T follicular helper cell (primary cell): ENCODE data around the gene NUP50.
A peak's percentile ranks its signal among the peaks of the same experiment; 100 is the strongest.

Experiments
- DNase-seq: peaks from one replicate; pipeline ENCODE4 v3.0.0-alpha.2; 2020; ENCODE audit warnings: low read depth

The NUP50 gene

DNA sequence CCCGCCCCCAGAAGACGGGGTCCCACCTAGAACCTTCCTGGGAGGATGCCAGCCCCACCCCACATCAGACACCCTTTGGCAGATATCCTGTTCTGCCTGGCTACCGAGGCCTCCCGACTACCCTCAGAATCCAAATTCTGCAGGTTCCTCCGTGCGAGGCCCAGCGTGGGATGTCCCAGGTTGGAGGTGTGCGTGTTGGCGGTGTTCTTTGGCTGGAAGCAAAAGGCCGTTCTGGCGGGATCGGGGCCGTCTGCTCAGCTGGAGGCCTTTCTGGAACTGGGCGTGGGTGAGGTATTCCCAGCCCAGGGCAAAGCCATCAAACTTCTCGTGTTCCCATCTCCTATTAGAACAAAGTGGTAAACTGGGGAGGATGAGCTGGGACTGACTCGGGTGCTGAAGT is 32.6 kb downstream of the NUP50 start:
- no peak for DNase-seq

DNA sequence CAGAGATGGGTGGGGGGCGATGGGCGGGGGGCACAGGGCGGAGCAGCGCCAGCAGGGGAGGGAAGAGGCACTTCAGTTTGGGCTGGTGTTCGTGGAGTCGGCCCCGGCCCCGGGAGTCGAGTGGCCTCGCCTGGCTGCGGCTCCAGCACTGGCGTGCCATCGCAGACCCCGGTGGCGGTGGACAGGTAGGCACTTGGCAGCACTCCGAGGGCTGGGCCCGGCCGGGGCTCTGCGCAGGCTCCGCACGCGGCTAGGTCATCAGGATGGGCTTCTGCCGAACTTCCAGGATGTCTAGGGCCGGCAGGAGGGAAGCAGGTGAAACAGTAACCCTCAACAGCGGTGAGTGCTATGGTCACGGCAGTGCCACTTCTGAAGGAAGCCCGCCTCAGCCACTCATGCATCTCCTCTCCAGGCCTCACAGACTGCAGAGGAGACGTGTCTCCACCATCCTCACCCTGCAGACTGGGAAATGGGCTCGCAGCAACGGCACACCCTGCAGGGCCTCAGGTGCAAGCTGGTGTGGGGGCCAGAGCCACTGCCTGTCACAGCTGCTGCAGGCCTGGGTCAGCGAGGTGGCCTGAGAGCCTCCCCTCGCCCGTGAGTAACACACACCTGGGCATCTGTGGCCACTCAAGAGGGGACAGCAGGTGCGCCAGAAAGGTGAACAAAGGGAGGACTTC is 33.3 kb downstream of the NUP50 start:
- DNase-seq: no peak

DNA sequence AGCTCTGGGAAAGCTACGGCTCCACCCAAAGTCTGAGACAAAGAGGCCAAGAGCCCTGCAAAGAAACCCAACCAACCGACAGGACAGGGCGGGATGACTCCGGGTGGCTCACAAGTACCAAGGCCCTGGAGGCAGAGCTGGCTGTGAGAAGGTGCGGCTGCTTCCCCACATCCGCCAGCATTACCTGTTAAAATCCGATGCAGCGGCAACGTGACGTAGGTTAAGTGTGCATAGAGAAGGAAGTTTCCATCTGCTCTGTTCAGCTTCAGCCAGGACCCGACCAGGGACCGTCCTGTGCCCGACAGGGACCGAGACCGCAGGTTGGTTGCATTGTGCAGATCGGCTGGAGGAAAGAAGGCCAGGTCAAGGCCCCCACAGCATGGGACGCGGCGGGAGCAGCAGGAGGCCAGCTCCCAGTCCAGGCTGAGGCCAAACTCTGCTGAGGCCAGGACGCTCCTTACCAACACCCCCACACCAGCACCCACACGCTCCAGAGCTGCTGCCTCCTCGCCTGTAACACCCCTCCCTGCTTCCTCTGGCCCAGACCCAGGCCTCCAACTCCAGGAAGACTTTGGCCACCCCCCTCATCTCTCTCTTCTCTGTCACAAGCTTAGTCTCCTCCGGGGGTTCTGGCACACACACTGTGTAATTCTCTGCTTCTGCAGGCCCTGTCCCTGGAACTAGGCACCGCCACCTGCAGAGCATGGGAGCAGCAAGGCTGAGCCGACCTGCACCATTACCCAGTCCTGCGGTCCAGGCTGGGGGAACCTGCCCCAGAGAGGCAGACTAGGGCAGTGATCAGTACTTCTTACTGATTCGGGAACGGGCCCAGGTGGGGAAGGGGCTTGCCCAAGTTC is 34.1 kb downstream of the NUP50 start:
- DNase-seq: no peak

DNA sequence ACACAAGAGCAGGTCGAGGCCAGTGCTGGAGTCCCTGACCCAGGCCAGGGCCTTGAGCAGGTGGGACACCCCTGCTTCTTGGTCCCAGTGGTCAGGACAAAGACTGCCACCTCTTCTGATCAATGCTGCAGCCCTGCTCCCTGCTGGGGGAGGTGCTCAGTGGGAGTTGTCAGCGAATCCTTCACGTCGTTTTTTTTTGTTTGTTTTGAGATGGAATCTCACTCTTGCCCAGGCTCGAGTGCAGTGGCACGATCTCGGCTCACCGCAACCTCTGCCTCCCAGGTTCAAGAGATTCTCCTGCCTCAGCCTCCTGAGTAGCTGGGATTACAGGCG is 34.7 kb downstream of the NUP50 start:
- no peak for DNase-seq

DNA sequence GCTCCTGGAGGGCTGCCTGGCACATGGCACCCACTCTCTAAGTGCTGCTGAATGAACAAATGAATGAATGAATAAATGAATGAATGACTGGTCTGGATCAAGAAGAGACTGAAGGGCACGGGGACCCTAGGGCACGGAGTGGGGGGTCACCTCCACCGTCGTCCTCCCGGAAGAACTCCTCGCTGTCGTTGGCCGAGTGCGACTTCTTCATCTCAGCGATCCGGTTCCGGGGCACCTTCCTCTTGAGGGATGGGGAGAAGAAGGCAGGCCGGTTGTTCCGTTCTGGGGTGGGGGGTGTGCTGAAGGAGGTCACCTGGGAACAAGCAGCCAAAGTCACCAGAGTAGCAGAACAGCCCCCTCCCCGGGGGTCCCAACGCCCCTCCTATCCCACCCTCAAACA is 36.0 kb downstream of the NUP50 start:
- no peak for DNase-seq

DNA sequence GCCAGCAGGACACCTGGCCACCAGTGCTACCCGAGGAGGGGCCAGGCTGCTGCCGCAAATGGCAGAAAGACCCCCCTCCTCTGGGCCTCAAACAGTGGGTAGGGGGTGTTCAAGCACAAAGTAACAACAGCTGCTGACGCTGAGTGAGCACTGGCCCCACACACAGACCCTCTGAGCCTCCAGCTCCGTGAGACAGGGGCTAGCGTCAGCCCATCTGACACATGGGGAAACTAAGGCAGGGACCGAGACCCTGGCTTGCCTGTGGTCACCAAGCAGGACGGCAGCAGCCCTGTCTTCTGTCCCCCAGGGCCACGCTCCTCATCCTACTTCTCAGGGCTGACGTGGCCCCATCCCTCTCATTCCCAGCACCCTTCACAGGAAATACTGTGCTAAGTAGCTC is 36.5 kb downstream of the NUP50 start:
- no peak for DNase-seq

DNA sequence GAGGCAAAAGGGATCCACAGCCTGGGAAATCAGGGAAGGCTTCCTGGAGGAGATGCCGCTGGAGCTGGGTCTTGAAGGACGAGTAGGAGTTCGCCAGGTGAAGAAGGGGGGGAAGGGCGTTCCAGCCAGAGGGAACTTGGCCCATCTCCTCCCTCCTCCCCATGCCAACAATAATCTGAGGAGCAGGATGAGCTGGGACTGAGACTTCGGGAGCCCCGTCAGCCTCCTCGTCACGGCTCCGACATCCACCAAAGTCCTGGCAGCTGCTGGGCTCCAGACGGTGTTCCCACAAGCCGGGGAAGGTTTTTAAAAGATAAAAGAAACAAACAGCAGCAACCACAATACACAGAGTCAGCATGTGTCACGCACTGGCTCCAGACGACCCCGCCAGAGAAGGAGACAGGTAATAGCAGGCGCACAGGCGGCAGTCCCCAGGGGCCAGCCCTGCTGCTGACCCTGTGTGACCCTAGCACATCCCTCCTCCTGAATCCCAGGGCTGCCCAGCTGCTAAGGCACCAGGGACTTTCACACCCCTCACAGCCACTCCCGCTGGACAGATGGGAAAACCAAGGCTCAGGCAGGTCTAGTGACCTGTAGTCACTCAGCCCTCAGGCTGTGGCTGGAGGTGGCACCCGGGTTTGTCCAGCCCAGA is 37.3 kb downstream of the NUP50 start:
- no peak for DNase-seq

DNA sequence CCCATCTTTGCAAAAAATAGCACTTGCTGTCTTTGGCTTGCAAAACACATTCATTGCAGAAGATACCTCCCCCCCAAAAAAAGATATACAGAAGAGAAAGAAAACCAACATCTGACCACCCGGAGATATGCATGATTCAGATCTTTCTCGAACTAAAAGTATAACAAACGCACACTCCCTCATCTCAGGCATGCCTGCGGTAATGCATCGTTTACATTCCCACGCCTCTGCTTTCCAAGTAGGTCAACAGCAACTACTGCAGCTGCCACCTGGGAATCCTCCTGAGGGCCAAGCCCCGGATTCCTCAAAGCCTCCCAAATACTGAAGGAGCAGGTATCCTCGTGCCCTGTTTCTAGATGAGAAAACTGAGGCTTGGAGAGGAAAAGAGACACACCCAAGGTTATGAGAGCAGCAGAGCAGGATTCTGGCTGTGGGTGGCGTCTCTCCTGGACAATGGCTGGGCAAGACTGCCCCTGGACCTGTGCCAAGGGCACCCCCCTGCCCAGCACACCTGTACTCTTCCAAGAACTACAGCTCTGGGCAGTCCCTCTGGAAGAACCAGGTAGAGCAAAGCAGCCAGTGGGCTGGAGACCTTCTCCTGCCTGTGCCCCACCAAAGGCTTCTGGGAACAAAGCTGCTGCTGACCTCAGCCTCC is 38.1 kb downstream of the NUP50 start:
- DNase-seq: no peak

DNA sequence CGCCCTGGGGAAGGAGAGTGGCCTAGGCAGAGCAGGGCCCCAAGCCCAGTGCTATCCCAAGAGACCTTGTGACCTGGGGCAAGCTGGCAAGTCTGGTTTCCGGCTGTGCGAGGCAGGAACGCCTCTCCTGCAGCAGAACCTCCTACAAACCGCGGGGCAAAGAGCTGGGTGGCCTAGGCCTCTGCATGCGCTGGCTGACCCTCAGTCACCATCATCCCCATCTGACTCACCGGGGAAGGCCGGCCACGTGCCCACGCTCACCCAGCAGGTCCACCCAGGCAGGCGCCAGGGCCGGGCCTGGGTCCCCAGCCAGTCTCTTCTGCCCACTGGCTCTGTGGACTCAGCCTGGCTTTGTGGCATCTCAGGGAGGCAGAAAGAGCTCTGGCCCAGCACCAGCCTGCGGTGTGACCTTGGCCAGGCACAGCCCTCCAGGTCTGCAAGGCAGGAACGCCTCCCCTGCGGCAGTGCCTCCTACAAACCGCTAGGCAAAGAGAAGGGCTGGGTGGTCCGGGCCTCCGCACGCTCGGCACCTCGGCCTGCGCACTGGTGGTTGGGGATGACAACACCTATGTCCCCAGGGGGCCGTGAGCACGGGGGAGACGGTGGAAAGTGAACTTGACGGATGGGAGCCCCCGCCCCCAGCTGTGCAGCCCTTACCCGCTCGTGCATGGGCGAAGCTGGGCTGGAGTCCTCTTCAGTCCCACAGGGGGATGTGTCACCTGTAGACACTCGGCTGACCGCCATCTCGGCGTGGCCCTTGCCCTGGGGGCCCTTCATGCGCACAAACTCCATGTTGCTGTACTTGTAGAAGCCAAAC is 38.8 kb downstream of the NUP50 start:
- DNase-seq: no peak

DNA sequence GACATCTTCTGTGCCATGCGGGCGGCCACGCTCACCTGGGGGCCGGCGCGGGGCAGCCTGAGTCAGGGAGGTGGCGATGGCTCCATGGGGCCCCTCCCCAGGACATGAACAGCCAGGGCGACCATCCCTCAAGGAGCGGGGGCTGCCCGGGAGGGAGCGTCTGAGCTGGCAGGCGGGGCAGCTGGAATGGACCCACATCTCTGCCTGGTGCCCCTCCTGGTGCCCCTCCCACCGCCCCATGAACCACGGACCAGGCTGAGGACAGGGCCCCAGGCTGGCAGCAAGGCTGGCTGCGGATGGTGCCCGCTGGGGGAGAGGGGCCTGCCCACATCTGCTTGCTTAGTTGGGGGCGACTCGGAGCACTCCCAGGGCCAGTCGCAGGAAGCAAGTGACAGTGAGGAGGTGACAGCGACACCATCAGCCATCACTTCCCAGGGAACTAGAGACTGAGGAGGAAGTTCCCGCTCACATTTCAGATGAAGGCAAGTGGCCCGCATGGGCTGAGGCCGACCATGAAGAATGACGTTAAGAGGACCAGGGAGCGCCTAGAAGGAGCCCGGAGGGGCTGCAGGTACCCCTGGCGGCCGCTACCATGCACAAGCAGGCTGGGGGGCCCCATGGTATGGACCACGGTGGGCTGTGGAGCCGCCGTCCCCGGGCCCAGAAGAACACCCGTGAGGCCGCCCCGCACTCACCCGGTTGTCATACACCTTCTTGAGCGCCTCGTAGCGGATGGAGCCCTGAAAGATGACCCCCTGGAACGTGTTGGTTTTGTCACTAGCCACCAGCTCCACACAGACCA is 39.6 kb downstream of the NUP50 start:
- DNase-seq: no peak

DNA sequence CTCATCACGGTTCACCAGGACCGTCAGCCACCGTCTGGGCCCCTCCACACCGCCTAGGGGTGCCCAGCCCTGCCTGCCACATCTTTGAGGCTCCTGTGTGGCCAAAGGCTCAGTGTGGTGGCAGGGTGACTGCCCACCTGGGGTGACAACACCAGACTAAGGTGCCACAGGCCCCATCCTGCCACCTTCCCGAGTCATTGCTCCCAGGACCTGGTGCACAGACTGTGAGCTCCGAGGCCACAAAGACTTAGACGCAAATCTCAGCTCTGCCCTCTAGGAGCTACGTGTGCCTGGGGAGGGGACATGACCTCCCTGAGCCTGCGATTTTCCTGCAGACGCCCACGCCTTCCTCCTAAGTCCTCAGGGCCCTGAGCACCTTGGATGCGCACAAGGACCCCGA is 40.5 kb downstream of the NUP50 start:
- no peak for DNase-seq

DNA sequence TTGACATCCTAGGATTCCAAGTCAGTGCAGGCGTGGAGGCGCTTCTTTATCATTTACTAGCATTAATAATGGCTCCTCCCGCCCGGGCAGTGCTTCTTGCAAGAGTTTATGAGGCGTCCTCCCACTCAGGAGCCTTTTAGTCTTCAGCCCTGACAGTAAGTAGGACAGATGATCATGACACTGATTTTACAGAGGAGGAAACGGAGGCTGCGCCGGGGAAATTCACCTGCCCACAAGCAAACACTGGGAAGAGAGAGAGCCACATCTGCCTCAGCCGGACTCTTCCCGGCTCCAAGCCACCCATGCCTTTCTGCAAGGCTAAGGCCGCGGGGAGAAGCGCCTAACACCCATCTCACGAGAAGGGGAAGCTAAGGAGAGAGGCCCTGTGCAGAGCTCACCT is 41.1 kb downstream of the NUP50 start:
- no peak for DNase-seq

DNA sequence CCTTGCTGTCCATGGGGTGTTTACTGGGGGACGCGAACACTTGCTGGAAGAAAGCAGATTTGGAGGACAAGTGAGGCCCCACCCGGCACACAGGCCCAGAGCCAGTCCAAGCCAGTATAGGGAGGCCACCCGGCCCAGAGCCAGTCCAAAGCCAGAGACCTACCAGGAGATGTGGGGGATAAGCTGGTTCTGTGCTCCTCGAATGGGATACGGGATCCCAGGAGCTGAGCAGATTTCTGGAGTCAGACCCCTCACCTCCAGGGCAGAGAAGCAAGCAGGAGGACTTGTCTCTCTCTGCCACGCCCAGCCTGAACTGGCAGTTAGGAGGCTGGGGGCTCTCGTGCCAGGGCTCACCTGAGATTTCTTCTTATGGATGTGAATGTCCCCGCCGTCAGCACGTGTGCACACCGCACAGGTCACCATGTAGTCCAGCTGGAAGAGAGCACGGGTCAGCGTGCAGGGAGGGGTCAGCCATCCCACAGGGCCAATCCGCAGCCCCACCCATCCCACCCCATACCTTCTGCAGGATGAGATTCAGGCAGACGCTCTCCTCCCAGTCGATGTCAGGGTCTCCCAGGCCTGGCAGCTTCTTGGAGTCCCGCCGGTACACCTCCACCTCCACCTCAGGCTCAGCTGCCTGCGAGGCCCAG is 41.7 kb downstream of the NUP50 start:
- DNase-seq: no peak

DNA sequence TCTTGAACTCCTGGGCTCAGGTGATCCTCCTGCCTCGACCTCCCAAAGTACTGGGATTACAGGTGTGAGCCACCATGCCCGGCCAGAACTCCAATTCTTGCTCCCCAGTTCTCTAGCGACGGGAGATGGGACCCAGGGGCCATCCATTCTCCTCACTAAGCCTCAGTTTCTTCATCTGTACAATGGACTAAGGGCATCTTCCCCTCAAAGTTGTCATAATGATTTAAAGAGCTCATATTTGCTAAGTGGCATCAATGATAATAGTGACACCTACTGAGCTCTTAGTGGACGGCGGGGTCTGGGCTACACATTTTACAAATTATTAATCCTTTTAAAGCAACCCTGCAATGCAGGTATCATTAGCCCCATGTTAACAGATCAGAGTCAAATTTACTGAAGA is 42.5 kb downstream of the NUP50 start:
- DNase-seq: no peak

DNA sequence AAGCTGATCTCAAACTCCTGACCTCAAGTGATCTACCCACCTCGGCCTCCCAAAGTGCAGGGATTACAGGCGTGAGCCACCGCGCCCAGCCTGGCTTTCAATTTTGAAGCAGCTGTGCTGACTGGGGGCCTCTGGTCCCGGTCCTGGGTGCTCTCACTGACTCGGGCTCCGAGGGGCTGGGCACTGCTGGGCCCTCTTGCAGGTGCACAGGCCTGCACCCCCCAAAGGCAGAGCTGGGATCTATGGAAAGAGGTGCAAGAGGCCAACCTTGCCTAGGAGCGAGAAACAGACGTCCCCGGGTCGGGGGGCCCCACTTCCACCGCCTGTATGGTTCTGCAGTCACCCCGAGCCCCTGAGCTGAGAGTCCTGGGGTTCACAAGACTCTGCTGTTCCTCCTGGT is 43.8 kb downstream of the NUP50 start:
- no peak for DNase-seq

DNA sequence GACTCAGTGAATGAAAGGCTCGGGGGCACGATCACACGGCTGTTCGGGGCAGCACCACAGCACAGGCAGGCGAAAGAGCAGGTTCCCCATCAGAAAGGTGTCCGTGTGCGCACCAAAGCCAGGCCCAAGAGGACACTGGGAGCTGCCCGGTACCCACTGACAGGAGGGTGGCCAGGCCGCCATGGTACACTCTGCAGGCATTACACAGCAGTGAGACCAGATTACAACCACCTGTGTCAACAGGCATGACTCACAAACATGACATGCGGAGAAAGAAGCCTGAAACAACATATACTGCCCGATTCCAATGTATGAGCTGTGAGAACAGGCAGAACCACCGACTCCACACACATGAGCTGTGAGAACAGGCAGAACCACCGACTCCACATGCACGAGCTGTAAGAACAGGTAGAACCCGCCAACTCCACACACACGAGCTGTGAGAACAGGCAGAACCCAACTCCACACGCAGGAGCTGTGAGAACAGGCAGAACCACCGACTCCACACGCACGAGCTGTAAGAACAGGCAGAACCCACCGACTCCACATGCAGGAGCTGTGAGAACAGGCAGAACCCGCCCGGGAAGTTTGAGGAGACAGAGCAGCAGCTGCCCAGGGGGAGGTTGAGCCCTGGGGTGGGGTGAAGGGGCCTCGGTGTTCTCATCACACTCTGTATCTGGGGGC is 44.4 kb downstream of the NUP50 start:
- no peak for DNase-seq

DNA sequence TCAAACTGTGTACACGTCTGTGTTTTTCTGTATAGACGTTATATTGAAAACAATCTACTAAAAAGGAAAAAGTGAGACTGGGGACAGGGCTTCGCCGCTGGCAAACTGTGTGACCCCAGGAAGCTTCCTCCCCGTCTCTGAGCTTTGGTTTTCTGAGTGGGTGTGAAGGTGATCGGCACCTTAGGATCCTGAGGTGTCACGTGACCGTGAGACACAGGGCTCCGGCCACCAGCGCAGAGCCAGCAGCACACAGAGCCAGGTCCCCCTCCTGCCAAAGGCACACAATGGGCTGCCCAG is 44.9 kb downstream of the NUP50 start:
- no peak for DNase-seq

DNA sequence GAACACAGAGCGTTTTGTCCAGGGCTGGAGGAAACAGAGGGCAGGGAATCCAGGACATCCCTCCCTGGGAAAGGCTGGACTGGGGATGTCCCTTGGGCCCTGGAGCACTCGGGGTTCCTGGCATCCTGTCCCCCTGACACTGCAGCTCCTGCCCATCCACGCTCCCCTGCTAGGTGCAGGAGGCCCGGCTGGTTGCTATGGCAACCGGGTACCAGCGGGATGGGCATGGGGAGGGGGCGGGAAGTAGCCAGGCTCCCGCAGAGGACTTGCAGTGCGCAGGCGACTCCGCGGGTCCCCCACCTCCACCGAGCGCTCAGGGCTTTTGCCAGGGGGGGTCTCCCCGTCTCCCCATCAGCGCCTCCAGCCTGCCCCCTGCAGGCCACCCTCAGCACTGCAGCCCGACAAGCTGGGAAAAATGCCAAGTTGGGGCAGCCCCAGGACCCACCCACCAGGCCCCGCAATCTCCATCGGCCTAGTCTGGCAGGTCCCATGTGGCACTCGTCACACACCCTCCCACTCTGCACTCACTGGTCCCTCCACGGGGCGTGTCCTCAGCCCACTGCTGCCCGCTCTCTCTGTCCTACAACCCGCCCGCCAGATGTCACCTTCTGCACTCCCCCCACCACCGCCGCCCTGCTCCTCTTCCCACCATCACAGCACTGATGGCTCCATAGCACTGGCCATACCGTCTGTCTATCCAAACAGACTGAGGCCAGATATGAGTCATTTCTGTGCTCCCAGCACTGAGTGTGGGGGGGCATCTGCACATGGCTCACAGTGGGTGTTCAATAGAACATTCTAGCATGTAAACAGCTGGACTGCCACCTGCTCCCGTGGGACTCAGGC is 45.5 kb downstream of the NUP50 start:
- DNase-seq: peak; percentile 4

DNA sequence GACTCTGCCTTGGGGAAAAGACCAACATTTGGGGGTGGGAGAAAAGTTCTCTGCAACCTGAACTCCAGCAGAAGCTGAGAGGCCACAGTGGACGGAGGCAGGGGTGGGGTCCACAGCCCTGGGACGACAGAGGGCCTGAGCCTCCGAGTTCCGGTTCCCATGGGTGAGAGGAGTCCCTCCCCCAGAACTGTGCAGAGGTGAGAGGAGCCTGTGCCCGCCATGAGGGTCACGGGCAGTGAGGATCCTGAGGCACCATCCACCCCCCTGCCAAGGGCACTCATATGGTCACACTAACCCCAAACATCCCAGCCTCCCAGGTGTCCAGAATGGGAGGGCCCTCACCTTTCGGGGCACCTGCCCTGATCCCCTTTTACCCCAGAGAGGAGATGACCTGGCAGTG is 46.4 kb downstream of the NUP50 start:
- no peak for DNase-seq
